HCT116 (cell line): ENCODE measurements around the gene ABLIM1. TPM values are rescaled to one million over a fixed set of nuclear protein-coding genes. Genes with fewer than 3 reads are reported as not detected.

Experiments used
- ATAC-seq: fragments of 200-7000 bp; cut with Tn5 transposase; 2 replicates; pipeline ENCODE4 v1.9.1; 2020; ENCODE audit warnings: mild to moderate bottlenecking, moderate library complexity
- BruUV-seq: library from RNA; stranded (reverse); fragments of 400-500 nt; replicated peaks from 2 replicates; lab custom pipeline; 2021; lab: Mats Ljungman, UMichigan
- CTCF ChIA-PET: fragments of 300-600 bp; sonication (Branson Sonifier 250); formaldehyde crosslinking; loops from one replicate; lab custom pipeline; 2021; ENCODE audit warnings: antibody characterized with exemption; lab: Charles Lee
- POLR2A ChIA-PET: fragments of 300-600, 350-600 bp; sonication (Branson Sonifier 250); formaldehyde crosslinking; loops from one replicate; lab custom pipeline; 2021; ENCODE audit warnings: antibody characterized with exemption; lab: Charles Lee
- RAD21 ChIA-PET, 2 experiments: fragments of 300-600 bp; sonication (Branson Sonifier 250); formaldehyde crosslinking; loops; one replicate each; lab custom pipeline; 2023; ENCODE audit warnings: low total read pairs in 2 of 2; ENCODE audit not compliant: uncharacterized antibody in 2 of 2, unreplicated experiment in 2 of 2, low non-redundant PET in 1 of 2; lab: Charles Lee
- DNase-seq: peaks from one replicate; pipeline ENCODE4 v3.0.0-alpha.2; 2010; ENCODE audit warnings: low read depth, low spot score
- H2AFZ ChIP-seq: fragments of 200-600 bp; shearing (Covaris generic), sonication (generic); 2 replicates; pipeline ENCODE4 v1.6.1; 2017; ENCODE audit warnings: low read depth, mixed run types, mixed read lengths, antibody characterized with exemption, low read length; ENCODE audit not compliant: poor library complexity, severe bottlenecking
- H3K27ac ChIP-seq: 2 replicates; pipeline ENCODE4 v1.5.1; 2012; ENCODE audit warnings: low read depth, low read length
- H3K27me3 ChIP-seq: fragments of 200-600 bp; sonication (generic); 2 replicates; pipeline ENCODE4 v1.6.1; 2016; ENCODE audit warnings: mixed run types, low read length, mixed read lengths; ENCODE audit not compliant: insufficient read depth
- H3K36me3 ChIP-seq, 2 experiments: fragments of 200-500 bp in 1 of 2; fragments of 200-600 bp in 1 of 2; sonication (Bioruptor generic) in 1 of 2; sonication (generic) in 1 of 2; 2 replicates each; pipeline versions ENCODE4 v1.5.1 to v1.6.1; 2014 to 2016; ENCODE audit warnings: low read length in 2 of 2, inconsistent platforms in 1 of 2, mixed read lengths in 1 of 2, mixed run types in 1 of 2; ENCODE audit not compliant: insufficient read depth in 2 of 2, control insufficient read depth in 1 of 2
- H3K4me1 ChIP-seq, 2 experiments: fragments of 200-600 bp in 1 of 2; sonication (generic) in 1 of 2; 2 replicates each; pipeline versions ENCODE4 v1.5.1 to v1.6.1; 2012 to 2017; ENCODE audit warnings: low read length in 2 of 2, inconsistent platforms in 1 of 2, mild to moderate bottlenecking in 1 of 2, mixed read lengths in 1 of 2, mixed run types in 1 of 2, moderate library complexity in 1 of 2; ENCODE audit not compliant: insufficient read depth in 2 of 2, control insufficient read depth in 1 of 2
- H3K4me2 ChIP-seq: fragments of 200-600 bp; sonication (generic); 2 replicates; pipeline ENCODE4 v1.6.1; 2017; ENCODE audit warnings: mixed run types, low read length, mixed read lengths
- H3K4me3 ChIP-seq, 2 experiments: fragments of 200-600 bp in 1 of 2; sonication (generic) in 1 of 2; replicated peaks in 1 of 2; 2 replicates each; pipeline ENCODE4 v1.5.1; 2011 to 2016; ENCODE audit warnings: low read length in 2 of 2, control low read depth in 1 of 2, low read depth in 1 of 2, mild to moderate bottlenecking in 1 of 2, mixed read lengths in 1 of 2, mixed run types in 1 of 2
- H3K79me2 ChIP-seq: fragments of 200-600 bp; sonication (generic); 2 replicates; pipeline ENCODE4 v1.6.1; 2017; ENCODE audit warnings: mild to moderate bottlenecking, mixed run types, low read length, moderate library complexity, mixed read lengths; ENCODE audit not compliant: insufficient read depth
- H3K9ac ChIP-seq: fragments of 200-600 bp; sonication (generic); 2 replicates; pipeline ENCODE4 v1.6.1; 2016; ENCODE audit warnings: low read length, mixed read lengths
- H3K9me2 ChIP-seq: fragments of 200-600 bp; sonication (generic), shearing (Covaris generic); 2 replicates; pipeline ENCODE4 v1.6.1; 2017; ENCODE audit warnings: mixed run types, mild to moderate bottlenecking, moderate library complexity; ENCODE audit not compliant: insufficient read depth
- H3K9me3 ChIP-seq, 2 experiments: fragments of 200-500 bp in 1 of 2; fragments of 200-600 bp in 1 of 2; sonication (Bioruptor generic) in 1 of 2; sonication (generic) in 1 of 2; 2 replicates each; pipeline ENCODE4 v1.6.1; 2014 to 2017; ENCODE audit warnings: low read length in 2 of 2, mixed read lengths in 2 of 2, inconsistent platforms in 1 of 2, low read depth in 1 of 2, mild to moderate bottlenecking in 1 of 2, mixed run types in 1 of 2, moderate library complexity in 1 of 2; ENCODE audit not compliant: control insufficient read depth in 1 of 2, insufficient read depth in 1 of 2
- H4K20me1 ChIP-seq: fragments of 200-600 bp; sonication (generic), shearing (Covaris generic); 2 replicates; pipeline ENCODE4 v1.6.1; 2017; ENCODE audit warnings: mixed run types, mild to moderate bottlenecking, moderate library complexity; ENCODE audit not compliant: insufficient read depth
- CBX3 ChIP-seq: IDR thresholded peaks from 2 replicates; pipeline ENCODE4 v1.6.1; 2012; ENCODE audit warnings: low read depth
- EGR1 ChIP-seq: IDR thresholded peaks from 2 replicates; pipeline ENCODE4 v1.6.1; 2012; ENCODE audit warnings: low read depth
- ELF1 ChIP-seq: IDR thresholded peaks from 2 replicates; pipeline ENCODE4 v1.6.1; 2012; ENCODE audit warnings: low read depth, borderline replicate concordance
- FOSL1 ChIP-seq: IDR thresholded peaks from 2 replicates; pipeline ENCODE4 v1.6.1; 2012; ENCODE audit warnings: low read depth
- POLR2AphosphoS5 ChIP-seq: IDR thresholded peaks from 2 replicates; pipeline ENCODE4 v1.6.1; 2011; ENCODE audit warnings: mild to moderate bottlenecking, low read depth, low read length, moderate library complexity
- RAD21 ChIP-seq: IDR thresholded peaks from 2 replicates; pipeline ENCODE4 v1.6.1; 2012; ENCODE audit warnings: low read depth, mild to moderate bottlenecking
- SIN3A ChIP-seq: IDR thresholded peaks from 2 replicates; pipeline ENCODE4 v1.6.1; 2012; ENCODE audit warnings: low read depth
- SP1 ChIP-seq: IDR thresholded peaks from 2 replicates; pipeline ENCODE4 v1.6.1; 2012; ENCODE audit warnings: low read depth
- SRF ChIP-seq: IDR thresholded peaks from 2 replicates; pipeline ENCODE4 v1.6.1; 2012; ENCODE audit warnings: low read depth
- TCF7L2 ChIP-seq: IDR thresholded peaks from 2 replicates; pipeline ENCODE4 v1.7.0; 2011; ENCODE audit warnings: borderline replicate concordance, inconsistent platforms; ENCODE audit not compliant: insufficient read depth, insufficient read length; ENCODE audit errors: extremely low read depth
- YY1 ChIP-seq: IDR thresholded peaks from 2 replicates; pipeline ENCODE4 v1.6.1; 2011; ENCODE audit warnings: low read length, low read depth, moderate library complexity, mild to moderate bottlenecking; ENCODE audit not compliant: insufficient replicate concordance; ENCODE audit errors: extremely low read depth
- intact Hi-C: fragments of 100-400 bp; cut with micrococcal nuclease; formaldehyde crosslinking; loops from 2 replicates; pipeline ENCODE4 v1.10.0; 2022
- total RNA-seq: library from RNA; stranded (reverse); gene quantifications from one replicate; pipeline ENCODE4 v1.2.1, GENCODE V29; 2021; ENCODE audit not compliant: unreplicated experiment
- TF ChIP-seq, protein P1 (sequence below), 3 experiments: fragments of 200-600 bp in 1 of 3; sonication (generic) in 1 of 3; IDR thresholded peaks in 2 of 3; conservative IDR thresholded peaks in 1 of 3; 2 replicates each; pipeline ENCODE4 v1.5.1; 2012 to 2017; ENCODE audit warnings: low read depth in 2 of 3, low read length in 2 of 3, antibody characterized with exemption in 1 of 3, borderline replicate concordance in 1 of 3, control low read depth in 1 of 3, mild to moderate bottlenecking in 1 of 3, mixed read lengths in 1 of 3, mixed run types in 1 of 3, moderate library complexity in 1 of 3; ENCODE audit not compliant: insufficient read depth in 1 of 3
- TF ChIP-seq, protein P2 (sequence below): IDR thresholded peaks from 2 replicates; pipeline ENCODE4 v1.6.1; 2012
- TF ChIP-seq, protein P3 (sequence below): IDR thresholded peaks from 2 replicates; pipeline ENCODE4 v1.6.1; 2011; ENCODE audit warnings: mild to moderate bottlenecking, low read length, moderate library complexity; ENCODE audit not compliant: insufficient replicate concordance; ENCODE audit errors: extremely low read depth

ABLIM1 gene
- total RNA-seq, 1 experiment from 2014 or later: 96.2 TPM

DNA sequence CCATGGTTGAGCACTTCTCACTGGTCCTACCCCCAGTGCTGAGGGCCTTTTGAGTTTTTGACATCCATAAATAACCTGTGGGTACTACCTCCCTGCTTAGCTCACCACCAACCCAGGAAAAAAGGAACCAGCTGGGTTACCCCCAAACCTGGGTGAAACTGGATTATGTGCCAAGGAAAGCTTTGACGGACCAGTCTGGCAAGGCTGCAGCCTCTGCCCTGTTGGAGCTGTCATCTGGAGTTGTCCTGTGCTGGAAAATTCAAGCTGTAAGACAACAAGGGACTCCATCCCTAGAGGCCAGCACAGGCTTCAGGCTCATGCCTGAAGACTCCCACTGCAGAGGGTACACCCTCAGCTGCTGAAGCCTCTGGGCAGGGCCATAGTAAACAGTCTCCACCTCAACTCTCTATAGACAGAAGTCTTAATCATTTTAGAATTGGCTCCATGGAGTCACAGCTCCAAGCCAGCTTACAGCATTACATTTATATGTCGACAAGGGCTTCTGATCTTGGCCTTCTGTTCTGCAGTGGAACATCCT lies 138.2 kb downstream of the ABLIM1 start:
- Histone ChIP-seq H3K36me3 (no peaks in the 10 kb centered on the region), H3K79me2 (peaks cover 90% of the 10 kb centered on the region), H3K4me1 (peaks cover 44 to 48% of the 10 kb centered on the region in 2 experiments), H3K4me2 (peak overlapping the region; percentile 52), H3K9me3 (no peaks in the 10 kb centered on the region), H3K4me3 (0 out of 4 replicates have a peak overlapping the region, but pooled peaks of 1 of the 2 experiments have one; percentile 0), H3K27ac (peak overlapping the region; percentile 5; the same call in 1 of the 2 replicates), H4K20me1 (no peaks in the 10 kb centered on the region; the same call in 1 of the 2 replicates), H3K9me2 (no peaks in the 10 kb centered on the region), H3K9ac (peak overlapping the region; percentile 6), H2AFZ (no peak overlapping the region), H3K27me3 (no peaks in the 10 kb centered on the region)
- ChIA-PET RAD21 (no interaction called here), POLR2A (interaction anchor here (0.9 kb wide), 1 partner anchor 10 kb away, joined by 3 read pairs; no protein-coding TSS in a partner anchor), CTCF (interaction anchor here (2.0 kb wide), 1 partner anchor 48 kb away, joined by 10 read pairs; no protein-coding TSS in a partner anchor)
- peak; percentile 54 for ATAC-seq
- no peak for DNase-seq
- TF ChIP-seq CBX3 (no peak), SRF (0 out of 2 replicates have a peak, but pooled peaks have one; percentile 0)
- intact Hi-C loops: no loop called here
- BruUV-seq: no TSS peak

DNA sequence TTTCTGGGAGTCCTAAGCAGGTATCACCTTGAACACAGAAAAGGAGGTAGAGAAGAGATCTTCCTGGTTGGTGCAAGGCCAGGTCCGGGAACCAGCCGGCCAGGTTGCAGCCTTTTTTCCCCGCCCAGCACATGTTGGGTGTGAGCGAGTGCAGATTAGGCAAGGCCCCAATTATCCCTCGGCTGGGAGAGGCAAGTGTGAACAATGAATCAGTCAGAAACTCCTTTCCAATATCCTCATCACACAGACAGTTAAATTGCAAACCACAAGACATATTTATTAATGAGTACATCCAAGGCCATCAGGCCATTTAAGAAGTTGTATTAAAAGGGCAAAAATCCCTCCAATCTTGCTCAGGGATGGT lies 138.8 kb downstream of the ABLIM1 start:
- Histone ChIP-seq H3K9ac (peak overlapping the region; percentile 6), H3K79me2 (peaks cover 90% of the 10 kb centered on the region)
- POLR2A ChIA-PET: interaction anchor here (1.0 to 2.0 kb wide), 2 partner anchors 8 to 9 kb away, joined by 3 to 7 read pairs; no protein-coding TSS in a partner anchor
- TF ChIP-seq SIN3A (no peak; the same call in 1 of the 2 replicates), ELF1 (no peak), RAD21 (no peak), TCF7L2 (no peak), YY1 (peak; percentile 48), POLR2AphosphoS5 (peak; percentile 52; the same call in 1 of the 2 replicates), CBX3 (peak; percentile 89), EGR1 (no peak), FOSL1 (peak; percentile 38; the same call in 1 of the 2 replicates), SP1 (peak; percentile 59; the same call in 1 of the 2 replicates)
- TF ChIP-seq, protein P1, sequence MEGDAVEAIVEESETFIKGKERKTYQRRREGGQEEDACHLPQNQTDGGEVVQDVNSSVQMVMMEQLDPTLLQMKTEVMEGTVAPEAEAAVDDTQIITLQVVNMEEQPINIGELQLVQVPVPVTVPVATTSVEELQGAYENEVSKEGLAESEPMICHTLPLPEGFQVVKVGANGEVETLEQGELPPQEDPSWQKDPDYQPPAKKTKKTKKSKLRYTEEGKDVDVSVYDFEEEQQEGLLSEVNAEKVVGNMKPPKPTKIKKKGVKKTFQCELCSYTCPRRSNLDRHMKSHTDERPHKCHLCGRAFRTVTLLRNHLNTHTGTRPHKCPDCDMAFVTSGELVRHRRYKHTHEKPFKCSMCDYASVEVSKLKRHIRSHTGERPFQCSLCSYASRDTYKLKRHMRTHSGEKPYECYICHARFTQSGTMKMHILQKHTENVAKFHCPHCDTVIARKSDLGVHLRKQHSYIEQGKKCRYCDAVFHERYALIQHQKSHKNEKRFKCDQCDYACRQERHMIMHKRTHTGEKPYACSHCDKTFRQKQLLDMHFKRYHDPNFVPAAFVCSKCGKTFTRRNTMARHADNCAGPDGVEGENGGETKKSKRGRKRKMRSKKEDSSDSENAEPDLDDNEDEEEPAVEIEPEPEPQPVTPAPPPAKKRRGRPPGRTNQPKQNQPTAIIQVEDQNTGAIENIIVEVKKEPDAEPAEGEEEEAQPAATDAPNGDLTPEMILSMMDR (IDR thresholded peaks at IDR 0.05 in 2 of 3, conservative IDR thresholded peaks at IDR 0.05 in 1 of 3; ENCODE audit: borderline replicate concordance in 1 of 3, insufficient read depth in 1 of 3, low read depth in 2 of 3, low read length in 2 of 3): no peak
- TF ChIP-seq, protein P2, sequence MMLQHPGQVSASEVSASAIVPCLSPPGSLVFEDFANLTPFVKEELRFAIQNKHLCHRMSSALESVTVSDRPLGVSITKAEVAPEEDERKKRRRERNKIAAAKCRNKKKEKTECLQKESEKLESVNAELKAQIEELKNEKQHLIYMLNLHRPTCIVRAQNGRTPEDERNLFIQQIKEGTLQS: no peak
- TF ChIP-seq, protein P3, sequence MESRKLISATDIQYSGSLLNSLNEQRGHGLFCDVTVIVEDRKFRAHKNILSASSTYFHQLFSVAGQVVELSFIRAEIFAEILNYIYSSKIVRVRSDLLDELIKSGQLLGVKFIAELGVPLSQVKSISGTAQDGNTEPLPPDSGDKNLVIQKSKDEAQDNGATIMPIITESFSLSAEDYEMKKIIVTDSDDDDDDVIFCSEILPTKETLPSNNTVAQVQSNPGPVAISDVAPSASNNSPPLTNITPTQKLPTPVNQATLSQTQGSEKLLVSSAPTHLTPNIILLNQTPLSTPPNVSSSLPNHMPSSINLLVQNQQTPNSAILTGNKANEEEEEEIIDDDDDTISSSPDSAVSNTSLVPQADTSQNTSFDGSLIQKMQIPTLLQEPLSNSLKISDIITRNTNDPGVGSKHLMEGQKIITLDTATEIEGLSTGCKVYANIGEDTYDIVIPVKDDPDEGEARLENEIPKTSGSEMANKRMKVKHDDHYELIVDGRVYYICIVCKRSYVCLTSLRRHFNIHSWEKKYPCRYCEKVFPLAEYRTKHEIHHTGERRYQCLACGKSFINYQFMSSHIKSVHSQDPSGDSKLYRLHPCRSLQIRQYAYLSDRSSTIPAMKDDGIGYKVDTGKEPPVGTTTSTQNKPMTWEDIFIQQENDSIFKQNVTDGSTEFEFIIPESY: no peak

More for the DNA sequence above, 138.8 kb downstream of the ABLIM1 start:
- Histone ChIP-seq H4K20me1 (no peaks in the 10 kb centered on the region; the same call in 1 of the 2 replicates), H3K4me1 (peaks cover 43 to 45% of the 10 kb centered on the region in 2 experiments), H3K27me3 (no peaks in the 10 kb centered on the region), H3K36me3 (no peaks in the 10 kb centered on the region), H3K4me3 (0 out of 4 replicates have a peak overlapping the region, but pooled peaks of 1 of the 2 experiments have one; percentile 0), H2AFZ (no peak overlapping the region), H3K9me3 (no peaks in the 10 kb centered on the region), H3K9me2 (no peaks in the 10 kb centered on the region), H3K27ac (peak overlapping the region; percentile 12), H3K4me2 (peak overlapping the region; percentile 52)
- ATAC-seq (peak; percentile 63), DNase-seq (peak; percentile 35)
- CTCF ChIA-PET: interaction anchor here (1.4 to 2.2 kb wide), 3 partner anchors 8 to 48 kb away, joined by 3 to 10 read pairs (median 7); no protein-coding TSS in a partner anchor
- intact Hi-C loops: no loop called here
- RAD21 ChIA-PET: no interaction called here
- BruUV-seq: no TSS peak
